MG63 (cell line): Measurements from ENCODE around the gene TMEM164. TPM values are rescaled to one million over a fixed set of nuclear protein-coding genes. Genes with fewer than 3 reads are reported as not detected.

Source experiments
- DNase-seq: peaks from one replicate; pipeline ENCODE4 v3.0.0-alpha.2; 2020
- H3K27me3 ChIP-seq: fragments of 250-450 bp; sonication (Bioruptor Pico); 2 replicates; pipeline ENCODE4 v1.5.1; 2020; ENCODE audit warnings: mild to moderate bottlenecking, moderate library complexity
- H3K36me3 ChIP-seq: fragments of 250-450 bp; sonication (Bioruptor Pico); 2 replicates; pipeline ENCODE4 v1.5.1; 2020; ENCODE audit warnings: mild to moderate bottlenecking, moderate library complexity
- H3K4me3 ChIP-seq: fragments of 250-450 bp; sonication (Bioruptor Pico); 2 replicates; pipeline ENCODE4 v1.5.1; 2020; ENCODE audit warnings: mild to moderate bottlenecking, moderate library complexity
- H3K9me3 ChIP-seq: fragments of 250-450 bp; sonication (Bioruptor Pico); 2 replicates; pipeline ENCODE4 v1.5.1; 2020; ENCODE audit warnings: mild to moderate bottlenecking, moderate library complexity
- total RNA-seq: library from RNA; depleted of rRNA; stranded (reverse); fragments of >200 nt; shearing (Covaris generic); gene quantifications from 2 replicates; pipeline ENCODE4 v1.2.3, GENCODE V29; 2014; ENCODE audit warnings: low replicate concordance

TMEM164 gene
- total RNA-seq, 1 experiment from 2014 or later, result 19.6 TPM

DNA sequence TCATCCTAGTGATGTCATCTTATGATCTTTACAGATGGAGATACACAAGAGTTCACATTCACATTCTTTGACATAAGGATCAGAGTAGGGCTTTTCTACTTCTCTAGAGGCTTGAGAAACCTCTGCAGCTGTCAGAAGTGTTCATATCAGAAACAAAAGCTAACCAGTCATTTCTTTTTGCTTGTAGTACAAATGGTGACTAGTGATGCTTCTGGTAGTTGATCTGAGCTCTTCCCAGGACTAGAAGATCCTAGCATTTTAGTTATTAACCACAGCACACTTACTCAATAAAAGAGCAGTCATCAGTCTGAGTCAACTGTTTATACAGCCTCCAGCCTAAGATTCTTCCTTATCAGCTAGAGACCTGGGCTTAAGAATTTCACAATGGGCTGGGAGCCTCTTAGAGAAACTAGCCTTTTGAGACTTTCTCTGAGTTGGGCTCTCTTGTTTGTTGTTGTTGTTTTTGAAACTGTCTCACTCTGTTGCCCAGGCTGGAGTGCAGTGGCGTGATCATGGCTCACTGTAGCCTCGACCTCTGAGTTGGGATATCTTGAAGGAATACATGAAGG, 84.1 kb downstream of the TMEM164 start:
- H3K9me3 ChIP-seq, result no peaks in the 10 kb centered on the region
- H3K36me3 ChIP-seq, result no peaks in the 10 kb centered on the region
- H3K4me3 ChIP-seq, result no peak overlapping the region
- no peak for DNase-seq
- H3K27me3 ChIP-seq, result no peaks in the 10 kb centered on the region

DNA sequence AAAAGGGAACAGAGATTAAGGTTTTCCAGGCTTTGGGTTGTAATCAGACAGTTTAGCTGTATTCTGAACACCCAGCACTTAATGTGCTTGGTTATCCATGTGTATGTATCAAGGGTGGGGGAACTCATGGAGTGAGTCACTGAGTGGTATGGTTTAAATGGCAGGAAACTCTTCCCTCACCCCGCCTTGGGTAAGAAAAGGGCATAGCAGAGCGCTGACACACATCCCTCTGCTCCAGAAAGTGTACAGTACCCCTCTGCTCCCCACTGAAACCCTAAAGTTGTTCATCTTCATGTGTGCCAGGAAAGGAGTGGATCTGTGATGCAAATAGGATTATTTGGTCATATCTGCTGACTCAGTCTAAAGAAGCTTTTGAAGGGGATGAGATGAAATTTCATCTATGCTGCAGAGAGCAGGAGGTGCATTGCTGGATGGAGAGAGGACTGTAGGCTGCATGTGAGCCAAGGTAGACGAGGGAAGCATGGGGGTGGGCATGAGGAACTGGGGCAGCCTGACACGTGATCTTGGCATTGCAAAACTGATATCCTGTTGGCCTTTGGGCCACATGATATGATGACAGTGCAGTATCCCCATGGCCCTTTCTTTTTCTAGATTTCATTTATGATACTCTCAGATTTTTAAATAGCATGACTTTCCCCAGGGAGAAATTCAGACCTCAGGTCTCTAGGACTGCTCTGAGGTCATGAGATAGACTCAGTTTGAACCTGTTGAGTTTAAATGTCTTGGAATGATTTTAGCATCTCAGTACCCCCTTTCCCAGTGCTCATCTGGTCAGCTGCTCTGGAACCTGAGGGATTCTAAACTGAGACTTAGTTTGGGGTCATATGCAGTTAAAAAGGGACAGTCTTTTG, 84.8 kb downstream of the TMEM164 start:
- H3K27me3 ChIP-seq, result no peaks in the 10 kb centered on the region
- no peaks in the 10 kb centered on the region for H3K36me3 ChIP-seq
- H3K9me3 ChIP-seq, result no peaks in the 10 kb centered on the region
- DNase-seq, result peak; percentile 85
- H3K4me3 ChIP-seq, result no peak overlapping the region

DNA sequence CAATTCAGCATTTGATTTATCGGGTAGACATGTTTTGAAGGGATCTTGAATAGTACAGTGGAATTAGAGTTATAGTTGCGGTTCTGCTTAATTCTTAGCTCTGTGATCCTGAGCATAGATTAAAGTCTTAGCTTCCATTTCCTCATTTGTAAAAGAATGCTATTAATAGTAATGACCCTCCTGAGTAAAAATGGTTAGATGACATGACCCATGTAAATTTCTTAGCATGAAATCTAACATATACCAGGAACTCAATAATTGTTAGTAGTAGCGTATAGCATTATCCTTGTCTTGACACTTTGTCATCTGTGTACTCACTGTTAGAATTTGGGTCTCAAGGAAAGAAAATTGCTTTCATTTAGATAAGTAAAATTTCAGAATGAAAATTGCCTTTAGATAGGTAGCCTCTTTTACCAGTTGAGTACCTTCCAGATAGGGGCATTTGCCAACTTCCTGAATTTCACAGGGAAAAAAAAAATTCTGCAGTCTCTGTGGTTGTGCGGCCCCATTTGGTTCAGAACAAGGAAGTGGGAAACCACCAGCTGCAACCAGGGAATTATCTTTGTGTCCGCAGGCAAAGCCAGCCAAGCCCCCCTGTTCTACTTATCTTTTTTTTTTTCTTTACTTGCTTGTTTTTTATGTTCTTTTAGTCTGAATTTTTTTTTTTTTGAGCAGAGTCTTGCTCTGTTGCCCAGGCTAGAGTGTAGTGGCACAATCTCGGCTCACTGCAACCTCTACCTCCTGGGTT, 86.9 kb downstream of the TMEM164 start:
- no peaks in the 10 kb centered on the region for H3K27me3 ChIP-seq
- H3K36me3 ChIP-seq, result no peaks in the 10 kb centered on the region
- H3K4me3 ChIP-seq, result no peak overlapping the region
- no peaks in the 10 kb centered on the region for H3K9me3 ChIP-seq
- no peak for DNase-seq

DNA sequence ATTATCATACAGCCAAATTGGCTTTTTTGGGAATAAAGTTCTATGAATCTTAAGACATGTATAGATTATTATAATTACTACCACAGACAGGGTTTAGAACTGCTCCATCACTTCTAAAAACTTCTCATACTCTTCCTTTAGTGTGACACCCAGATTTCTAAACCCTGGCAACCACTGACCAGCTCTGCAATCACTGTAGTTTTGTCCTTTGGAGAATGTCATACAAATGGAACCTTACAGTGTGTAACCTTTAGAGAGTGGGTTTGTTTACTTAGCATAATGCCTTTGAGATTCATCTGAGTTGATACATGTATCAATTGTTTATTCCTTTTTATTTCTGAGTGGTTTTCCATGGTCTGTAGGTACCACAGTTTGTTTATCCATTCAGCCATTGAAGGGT, 95.0 kb downstream of the TMEM164 start:
- Histone ChIP-seq H3K9me3 (no peaks in the 10 kb centered on the region), H3K27me3 (no peaks in the 10 kb centered on the region), H3K4me3 (no peak overlapping the region), H3K36me3 (no peaks in the 10 kb centered on the region)
- no peak for DNase-seq

DNA sequence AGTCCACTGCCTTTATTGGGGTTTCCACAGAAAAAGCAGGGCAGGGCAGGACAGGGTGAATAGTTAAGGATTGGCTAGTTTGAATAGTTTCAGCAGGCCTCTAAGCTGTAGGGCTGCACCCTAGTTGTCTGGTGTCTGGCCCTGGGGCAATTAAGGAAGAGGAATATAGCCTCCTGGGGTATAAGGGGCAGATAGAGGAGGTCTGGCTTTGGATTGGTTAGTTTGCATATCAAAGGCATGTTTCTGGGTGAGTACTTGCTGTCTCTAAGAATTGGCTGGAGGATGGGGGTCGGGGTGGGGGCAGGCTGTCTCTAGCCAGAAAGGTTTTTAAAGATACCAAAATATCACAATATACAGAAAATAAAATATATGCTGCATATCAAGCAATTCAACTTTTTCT, 100.4 kb downstream of the TMEM164 start:
- H3K9me3 ChIP-seq, result no peaks in the 10 kb centered on the region
- no peaks in the 10 kb centered on the region for H3K27me3 ChIP-seq
- H3K4me3 ChIP-seq, result no peak overlapping the region
- H3K36me3 ChIP-seq, result no peaks in the 10 kb centered on the region
- DNase-seq, result no peak

DNA sequence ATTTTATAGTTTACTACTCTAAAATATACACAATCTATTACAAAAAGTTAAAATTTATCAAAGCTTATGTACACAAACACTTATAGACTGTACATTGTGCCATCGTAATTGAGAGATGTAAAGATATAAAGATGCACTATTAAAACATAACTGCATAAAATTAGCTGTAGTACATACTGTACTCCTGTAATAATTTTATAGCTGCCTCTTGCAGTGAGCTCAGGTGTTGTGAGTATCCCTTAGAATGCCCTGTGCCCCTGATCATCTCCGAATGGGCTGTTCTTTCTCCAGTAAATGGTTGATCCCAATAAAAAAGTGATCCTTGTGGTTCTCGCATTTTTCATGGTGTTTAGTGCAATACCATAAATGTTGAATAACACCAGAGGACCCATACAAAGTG, 101.2 kb downstream of the TMEM164 start:
- DNase-seq, result no peak
- no peaks in the 10 kb centered on the region for H3K27me3 ChIP-seq
- H3K36me3 ChIP-seq, result no peaks in the 10 kb centered on the region
- H3K4me3 ChIP-seq, result no peak overlapping the region
- no peaks in the 10 kb centered on the region for H3K9me3 ChIP-seq

DNA sequence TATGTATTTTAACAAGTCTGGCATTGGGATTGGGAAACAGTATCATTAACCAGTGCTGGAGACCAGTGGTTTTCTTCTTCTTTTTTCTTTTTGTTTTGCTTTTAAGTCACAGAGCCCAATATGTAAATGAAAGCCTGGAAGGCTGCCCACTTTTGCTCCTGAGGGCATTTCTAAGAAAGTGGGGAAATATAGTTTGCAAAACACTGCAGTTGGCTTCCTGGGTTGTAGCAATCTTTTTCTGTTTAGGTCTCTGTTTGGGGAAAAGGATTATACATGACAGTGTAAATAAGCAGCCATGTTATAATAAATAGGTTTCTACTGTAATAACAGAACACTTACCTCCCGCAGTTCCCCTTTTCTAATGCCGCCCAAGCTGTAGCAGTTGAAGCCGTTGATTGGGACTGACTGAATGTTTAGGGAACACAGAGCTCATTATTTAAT, 105.5 kb downstream of the TMEM164 start:
- Histone ChIP-seq H3K9me3 (no peaks in the 10 kb centered on the region), H3K27me3 (no peaks in the 10 kb centered on the region), H3K4me3 (no peak overlapping the region), H3K36me3 (no peaks in the 10 kb centered on the region)
- no peak for DNase-seq

DNA sequence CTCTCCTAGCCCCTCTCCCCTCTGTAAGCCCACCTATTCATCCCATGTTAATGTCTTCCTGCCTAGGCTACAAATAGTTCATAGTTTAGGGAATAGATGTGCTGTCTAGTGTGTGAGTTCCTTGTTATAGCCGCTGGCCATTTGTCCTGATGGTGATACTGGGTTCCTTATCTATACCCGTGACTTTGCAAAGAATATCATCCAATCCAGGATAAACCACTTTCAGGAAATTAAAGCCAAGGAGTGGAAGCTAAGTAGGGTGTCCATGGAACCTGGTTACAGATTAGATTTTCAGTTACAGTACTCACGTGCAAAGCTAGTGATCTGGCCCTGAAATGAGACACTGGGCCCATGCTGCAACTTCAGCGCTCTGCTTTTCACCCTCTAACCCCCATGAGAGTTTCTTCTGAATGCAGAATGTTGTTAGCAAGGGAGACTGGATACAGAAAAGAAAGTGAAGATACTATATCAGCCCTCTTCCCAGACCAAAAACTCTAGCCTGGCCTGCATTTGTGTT, 111.4 kb downstream of the TMEM164 start:
- no peak for DNase-seq
- Histone ChIP-seq H3K27me3 (no peaks in the 10 kb centered on the region), H3K36me3 (no peaks in the 10 kb centered on the region), H3K4me3 (no peak overlapping the region), H3K9me3 (no peaks in the 10 kb centered on the region)

DNA sequence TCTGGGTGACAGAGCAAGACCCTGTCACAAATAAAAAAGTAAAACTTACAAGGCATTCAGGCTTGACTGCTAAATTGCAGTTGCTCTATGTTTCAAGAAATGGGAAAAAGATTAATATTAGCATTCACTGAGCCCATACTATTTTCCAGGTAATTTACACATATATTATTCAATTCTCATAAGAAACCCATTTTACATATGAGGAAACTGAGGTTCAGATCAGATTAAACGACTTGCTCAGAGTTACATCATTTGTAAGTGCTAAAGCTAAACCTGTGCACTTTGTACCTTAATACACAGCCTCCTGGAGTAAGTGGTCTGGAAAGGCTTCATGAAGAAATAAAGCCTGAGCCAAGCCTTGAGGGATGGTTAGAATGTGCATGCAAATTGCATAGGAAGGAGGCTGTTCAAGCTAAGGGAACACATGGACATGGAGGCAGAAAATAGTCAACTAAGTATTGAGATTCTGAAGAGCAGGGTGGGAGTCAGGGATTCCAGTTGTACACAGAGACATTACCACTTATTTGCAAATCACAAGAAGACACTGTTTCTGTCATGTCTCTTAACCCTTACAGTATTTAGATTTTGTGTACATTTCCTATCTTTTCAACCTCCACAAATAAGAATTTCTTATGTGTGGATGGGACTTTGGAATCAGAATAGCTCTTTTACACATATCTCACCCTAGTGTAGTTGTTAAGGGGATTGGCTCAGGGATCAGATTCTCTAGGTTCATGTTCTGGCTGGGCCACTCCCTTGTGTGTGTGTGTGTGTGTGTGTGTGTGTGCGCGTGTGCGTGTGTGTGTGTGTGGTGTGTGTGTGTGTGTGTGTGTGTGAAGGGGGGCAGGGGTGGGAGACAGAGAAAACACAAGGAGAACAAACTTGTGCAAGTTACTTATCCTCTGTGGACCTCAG, 113.4 kb downstream of the TMEM164 start:
- Histone ChIP-seq H3K36me3 (no peaks in the 10 kb centered on the region), H3K9me3 (no peaks in the 10 kb centered on the region), H3K27me3 (no peaks in the 10 kb centered on the region), H3K4me3 (no peak overlapping the region)
- no peak for DNase-seq

DNA sequence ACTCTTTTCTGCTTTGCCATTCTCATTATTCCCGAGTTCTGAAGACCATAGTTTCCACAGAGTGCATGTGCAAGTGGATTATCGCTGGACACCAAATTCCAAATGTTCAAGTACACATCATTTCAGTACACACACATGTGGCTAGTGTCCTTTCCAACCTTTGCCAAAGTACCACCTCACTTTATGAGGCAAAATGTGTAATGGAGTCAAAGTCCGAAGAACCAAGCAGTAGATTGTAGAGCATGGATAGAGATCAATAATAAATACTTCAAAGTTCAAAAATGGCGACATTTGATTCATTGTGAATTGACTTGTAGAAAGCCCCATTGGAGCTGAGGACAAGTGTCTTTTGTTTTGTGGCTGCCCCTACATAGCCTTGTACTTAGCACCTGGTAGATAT, 115.6 kb downstream of the TMEM164 start:
- Histone ChIP-seq H3K9me3 (no peaks in the 10 kb centered on the region), H3K36me3 (no peaks in the 10 kb centered on the region; the same call in 1 of the 2 replicates), H3K4me3 (no peak overlapping the region), H3K27me3 (no peaks in the 10 kb centered on the region)
- DNase-seq, result no peak

DNA sequence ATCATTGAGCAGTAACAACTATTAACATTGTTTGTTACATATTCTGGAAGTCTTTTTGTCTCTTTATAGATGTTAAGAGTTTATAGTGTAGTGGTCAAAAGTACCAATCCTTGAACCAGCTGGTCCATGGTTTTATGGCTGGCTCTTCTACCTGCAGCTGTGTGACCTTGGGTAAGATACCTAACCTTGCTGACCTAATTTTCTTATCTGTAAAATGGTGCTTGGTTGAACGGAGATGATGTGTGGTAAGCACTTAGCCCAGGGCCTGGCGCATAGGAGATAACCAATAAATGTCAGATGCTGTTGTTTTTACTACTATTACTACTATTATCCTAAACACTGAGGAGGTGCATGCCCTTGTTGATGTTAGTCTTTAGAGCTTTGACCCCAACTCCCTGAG, 116.6 kb downstream of the TMEM164 start:
- DNase-seq, result no peak
- Histone ChIP-seq H3K9me3 (no peaks in the 10 kb centered on the region), H3K4me3 (no peak overlapping the region), H3K36me3 (no peaks in the 10 kb centered on the region; the same call in 1 of the 2 replicates), H3K27me3 (no peaks in the 10 kb centered on the region)

DNA sequence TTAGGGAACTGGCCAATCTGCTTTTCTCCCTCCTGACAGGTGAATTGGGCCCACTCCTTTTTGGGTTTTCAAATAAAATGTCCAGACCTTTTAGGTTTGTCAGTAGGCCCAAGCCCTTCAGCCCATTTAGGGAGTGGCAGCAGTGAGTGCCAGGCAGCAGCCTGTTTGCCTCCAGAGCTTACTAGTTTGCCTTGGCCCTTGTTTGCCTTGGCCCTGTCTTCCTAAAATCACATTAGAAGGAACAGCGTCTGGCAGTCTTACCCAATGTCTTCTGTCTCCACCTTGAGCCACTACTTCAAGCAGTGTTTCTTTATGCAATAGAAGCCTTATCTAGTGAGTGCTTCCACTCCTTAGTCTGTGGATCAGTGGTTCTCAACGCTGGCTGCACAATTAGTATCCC, 117.1 kb downstream of the TMEM164 start:
- H3K9me3 ChIP-seq, result no peaks in the 10 kb centered on the region
- H3K4me3 ChIP-seq, result no peak overlapping the region
- DNase-seq, result no peak
- H3K36me3 ChIP-seq, result no peaks in the 10 kb centered on the region; the same call in 1 of the 2 replicates
- no peaks in the 10 kb centered on the region for H3K27me3 ChIP-seq

DNA sequence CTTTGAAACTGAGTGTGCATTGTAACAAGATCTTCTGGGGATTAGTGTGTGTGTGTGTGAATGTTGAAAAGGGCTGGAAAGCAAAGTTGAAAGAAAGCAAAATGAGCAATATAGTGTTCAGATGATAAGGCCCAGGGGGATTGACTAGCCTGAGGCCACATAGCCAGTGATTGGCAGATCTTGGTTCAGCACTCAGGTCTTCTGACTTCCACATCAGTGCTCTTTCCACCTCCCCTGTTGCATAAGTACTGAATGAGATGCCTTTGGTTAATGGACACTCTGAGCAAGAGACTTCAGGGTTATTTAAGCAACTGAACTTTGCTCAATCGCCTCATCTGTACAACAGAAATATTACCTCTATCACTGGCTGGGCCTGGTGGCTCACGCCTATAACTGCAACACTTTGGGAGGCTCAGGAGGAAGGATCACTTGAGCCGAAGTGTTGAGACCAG, 120.4 kb downstream of the TMEM164 start:
- H3K9me3 ChIP-seq, result no peaks in the 10 kb centered on the region
- DNase-seq, result no peak
- H3K4me3 ChIP-seq, result no peak overlapping the region
- H3K36me3 ChIP-seq, result no peaks in the 10 kb centered on the region; the same call in 1 of the 2 replicates
- H3K27me3 ChIP-seq, result no peaks in the 10 kb centered on the region

DNA sequence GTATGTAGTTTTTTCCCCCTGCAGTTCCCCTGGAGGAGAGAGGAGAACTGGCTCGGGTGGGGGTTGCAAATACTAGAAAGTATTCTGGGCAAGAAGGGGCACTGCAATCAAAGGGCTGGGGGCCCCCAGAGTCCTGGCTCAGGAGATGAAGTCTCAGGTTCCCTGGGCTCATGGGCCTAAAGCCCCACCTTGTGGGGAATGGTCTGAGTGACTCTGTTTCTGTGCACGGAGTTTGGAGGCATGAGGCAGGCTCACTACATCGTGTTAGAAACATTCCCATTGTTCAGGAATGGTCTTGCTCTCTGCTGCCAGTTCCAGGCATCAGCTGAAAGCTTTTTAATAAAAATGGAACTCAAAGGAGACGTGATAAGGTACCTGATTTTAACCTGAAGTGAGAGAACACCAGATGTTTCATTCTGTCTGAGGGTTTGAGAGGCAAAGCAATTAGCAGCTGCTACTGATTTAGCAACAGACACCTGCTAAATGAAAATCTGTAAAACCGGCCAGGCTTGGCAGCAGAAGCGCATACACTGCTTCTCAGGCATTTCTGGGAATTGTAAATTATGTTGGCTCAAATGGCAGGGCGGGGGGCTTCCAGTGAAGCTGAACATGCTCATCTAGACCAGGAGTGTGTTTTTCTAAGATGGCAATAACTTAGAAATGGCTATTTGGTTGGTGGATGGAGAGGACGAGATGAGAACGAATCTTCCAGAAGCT, 122.7 kb downstream of the TMEM164 start:
- Histone ChIP-seq H3K4me3 (no peak overlapping the region), H3K36me3 (no peaks in the 10 kb centered on the region; the same call in 1 of the 2 replicates), H3K9me3 (no peaks in the 10 kb centered on the region), H3K27me3 (no peaks in the 10 kb centered on the region)
- DNase-seq, result no peak

DNA sequence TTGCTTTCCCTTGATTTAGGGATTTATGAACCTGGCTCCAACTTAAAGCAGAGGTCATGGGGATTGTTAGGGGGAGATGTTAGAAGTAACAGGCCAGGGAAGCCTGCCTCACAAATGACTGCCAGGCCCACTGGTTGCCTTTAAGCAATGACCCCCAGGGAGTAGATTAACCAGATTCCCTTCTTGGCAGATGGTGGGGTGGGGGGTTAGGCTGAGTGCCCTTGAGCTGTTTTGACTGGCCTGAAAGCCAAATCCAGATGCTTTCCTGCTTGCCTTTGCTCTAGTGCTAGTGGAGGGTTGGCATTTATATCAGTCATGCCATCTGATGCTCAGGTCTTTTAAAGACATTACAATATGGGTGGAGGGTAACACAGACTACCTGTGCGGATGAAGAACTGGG, 128.1 kb downstream of the TMEM164 start:
- no peaks in the 10 kb centered on the region for H3K27me3 ChIP-seq
- peak; percentile 3 for DNase-seq
- H3K36me3 ChIP-seq, result no peaks in the 10 kb centered on the region
- no peak overlapping the region for H3K4me3 ChIP-seq
- no peaks in the 10 kb centered on the region for H3K9me3 ChIP-seq
